ENCODE results near the gene AGBL3.

The AGBL3 gene

GRCh38 chr7:134941952-134942351 lies 44.4 kb upstream of the AGBL3 start:
- no peak for TF ChIP-seq CTCF (IDR thresholded peaks at IDR 0.05; ENCODE audit: extremely low read depth, missing control alignments)
- no peak for DNase-seq (ENCODE audit: low spot score)

GRCh38 chr7:134942690-134943466 lies 43.4 kb upstream of the AGBL3 start:
- DNase-seq (ENCODE audit: low spot score) = no peak
- no peak for TF ChIP-seq CTCF (IDR thresholded peaks at IDR 0.05; ENCODE audit: extremely low read depth, missing control alignments)

GRCh38 chr7:134943785-134944400 lies 42.4 kb upstream of the AGBL3 start:
- peak; percentile 66 for DNase-seq (ENCODE audit: low spot score)
- TF ChIP-seq CTCF (IDR thresholded peaks at IDR 0.05; ENCODE audit: extremely low read depth, missing control alignments) = no peak

- TF ChIP-seq CTCF (IDR thresholded peaks at IDR 0.05; ENCODE audit: extremely low read depth, missing control alignments) = no peak
- DNase-seq (ENCODE audit: low spot score) = no peak
These were observed 40.6 kb upstream of the AGBL3 start for GRCh38 chr7:134945691-134946090.

- no peak for TF ChIP-seq CTCF (IDR thresholded peaks at IDR 0.05; ENCODE audit: extremely low read depth, missing control alignments)
- DNase-seq (ENCODE audit: low spot score) = no peak
These were observed 40.0 kb upstream of the AGBL3 start for GRCh38 chr7:134946260-134946659.

- no peak for TF ChIP-seq CTCF (IDR thresholded peaks at IDR 0.05; ENCODE audit: extremely low read depth, missing control alignments)
- DNase-seq (ENCODE audit: low spot score) = no peak
These were observed 39.0 kb upstream of the AGBL3 start for GRCh38 chr7:134947329-134947728.

GRCh38 chr7:134947831-134948230 lies 38.5 kb upstream of the AGBL3 start:
- DNase-seq (ENCODE audit: low spot score) = no peak
- TF ChIP-seq CTCF (IDR thresholded peaks at IDR 0.05; ENCODE audit: extremely low read depth, missing control alignments) = no peak

Data from GM20000 (cell line).